SK-N-SH (cell line): ENCODE results near the gene LRRC49.

Experiments used
- CTCF ChIP-seq: fragments of 200-600 bp; sonication (generic); IDR thresholded peaks from 2 replicates; pipeline ENCODE4 v1.6.1; 2017; ENCODE audit warnings: antibody characterized with exemption, mild to moderate bottlenecking, moderate library complexity
- ELF1 ChIP-seq: IDR thresholded peaks from 2 replicates; pipeline ENCODE4 v1.4.0; 2012
- GABPA ChIP-seq: IDR thresholded peaks from 2 replicates; pipeline ENCODE4 v1.4.0; 2012; ENCODE audit warnings: low read depth, mild to moderate bottlenecking
- IRF3 ChIP-seq: fragments of 150-350 bp; IDR thresholded peaks from 2 replicates; pipeline ENCODE4 v1.6.1; 2016; ENCODE audit warnings: mild to moderate bottlenecking, low read depth, low read length
- NRF1 ChIP-seq: IDR thresholded peaks from 2 replicates; pipeline ENCODE4 v1.6.1; 2012; ENCODE audit warnings: low read depth, mild to moderate bottlenecking, low read length
- POLR2AphosphoS5 ChIP-seq: IDR thresholded peaks from 2 replicates; pipeline ENCODE4 v1.6.1; 2012; ENCODE audit warnings: low read depth, low read length
- REST ChIP-seq: IDR thresholded peaks from 2 replicates; pipeline ENCODE4 v1.6.1; 2012; ENCODE audit warnings: mild to moderate bottlenecking, low read depth, low read length, moderate library complexity
- SIN3A ChIP-seq: IDR thresholded peaks from 2 replicates; pipeline ENCODE4 v1.6.1; 2012; ENCODE audit warnings: low read depth, mild to moderate bottlenecking, low read length, moderate library complexity, borderline replicate concordance
- SMC3 ChIP-seq: IDR thresholded peaks from 2 replicates; pipeline ENCODE4 v1.6.1; 2012; ENCODE audit warnings: low read depth, low read length, improper control_type of control experiment
- TCF12 ChIP-seq: IDR thresholded peaks from 2 replicates; pipeline ENCODE4 v1.4.0; 2012

GRCh38 chr15:70857562-70858285 is 34.9 kb upstream of the LRRC49 start:
- TF ChIP-seq ELF1 (no peak), CTCF (no peak), NRF1 (no peak), POLR2AphosphoS5 (no peak), GABPA (no peak), REST (no peak), IRF3 (no peak), SMC3 (no peak), TCF12 (no peak), SIN3A (no peak)
